ENCODE data around the gene PHKA1. TPM values are rescaled to one million over a fixed set of nuclear protein-coding genes. Genes with fewer than 3 reads are reported as not detected.
"Not testable (repeated sequence)": the region's sequence is repeated elsewhere in the genome, so short reads cannot be mapped to it uniquely, and the experiment has no call there.

Gene PHKA1
- total RNA-seq, 2 donors from 2014 or later = 6.7 to 10.2 TPM

- TF ChIP-seq CTCF (conservative IDR thresholded peaks at IDR 0.05) = no peak
- Histone ChIP-seq H3K4me1 (ENCODE audit: control insufficient read depth, insufficient read depth, low read length) (no peaks in the 10 kb centered on the region), H3K4me3 (ENCODE audit: low read length) (no peak overlapping the region), H3K9me3 (ENCODE audit: control insufficient read depth, low read length) (no peaks in the 10 kb centered on the region), H3K27me3 (ENCODE audit: control insufficient read depth, insufficient read depth, low read length, poor library complexity, severe bottlenecking) (no peaks in the 10 kb centered on the region), H3K27ac (ENCODE audit: low read depth, low read length) (no peak overlapping the region), H3K9ac (ENCODE audit: extremely low read depth, low read length, poor library complexity, severe bottlenecking) (no peak overlapping the region), H3K36me3 (ENCODE audit: control insufficient read depth, insufficient read depth, low read length) (no peaks in the 10 kb centered on the region)
- Mint-ChIP-seq H3K4me1 (no peaks in the 10 kb centered on the region), H3K27ac (no peak overlapping the region), H3K4me3 (no peak overlapping the region), H3K27me3 (ENCODE audit: insufficient read depth) (no peaks in the 10 kb centered on the region), H3K9me3 (peaks cover 39% of the 10 kb centered on the region), H3K36me3 (ENCODE audit: low read depth) (peaks cover 4% of the 10 kb centered on the region)
- DNase-seq = no peak
- WGBS, 2 experiments (ENCODE audit: insufficient coverage in 1 of 2, insufficient read length in 1 of 2) = 100% methylated on average over 1 of the region's 2 CpGs; no CpG with 5 or more reads in 1 of the 2 experiments
Measured at GRCh38 chrX:72604112-72604511, 110.0 kb downstream of the PHKA1 start.

- peaks cover 67% of the 10 kb centered on the region for H3K9me3 Mint-ChIP-seq
- H3K27me3 Mint-ChIP-seq (ENCODE audit: insufficient read depth); H3K4me3 Mint-ChIP-seq: not testable (repeated sequence)
Measured at GRCh38 chrX:72591038-72591437, 123.1 kb downstream of the PHKA1 start.

GRCh38 chrX:72584163-72584562 is 129.9 kb downstream of the PHKA1 start:
- TF ChIP-seq CTCF (conservative IDR thresholded peaks at IDR 0.05) = no peak
- Histone ChIP-seq H3K4me3 (ENCODE audit: low read length) (no peak overlapping the region), H3K27me3 (ENCODE audit: control insufficient read depth, insufficient read depth, low read length, poor library complexity, severe bottlenecking) (no peaks in the 10 kb centered on the region), H3K9me3 (ENCODE audit: control insufficient read depth, low read length) (no peaks in the 10 kb centered on the region), H3K36me3 (ENCODE audit: control insufficient read depth, insufficient read depth, low read length) (no peaks in the 10 kb centered on the region), H3K27ac (ENCODE audit: low read depth, low read length) (no peak overlapping the region), H3K9ac (ENCODE audit: extremely low read depth, low read length, poor library complexity, severe bottlenecking) (no peak overlapping the region), H3K4me1 (ENCODE audit: control insufficient read depth, insufficient read depth, low read length) (no peaks in the 10 kb centered on the region)
- Mint-ChIP-seq H3K27me3 (ENCODE audit: insufficient read depth) (no peaks in the 10 kb centered on the region), H3K9me3 (peaks cover 56% of the 10 kb centered on the region), H3K4me1 (no peaks in the 10 kb centered on the region), H3K27ac (no peak overlapping the region), H3K4me3 (no peak overlapping the region), H3K36me3 (ENCODE audit: low read depth) (peaks cover 13% of the 10 kb centered on the region)
- WGBS, 2 experiments (ENCODE audit: insufficient coverage in 1 of 2, insufficient read length in 1 of 2) = 100% methylated on average over 2 of the region's 3 CpGs; no CpG with 5 or more reads in 1 of the 2 experiments
- DNase-seq = no peak

More at GRCh38 chrX:72591038-72591437, 123.1 kb downstream of the PHKA1 start:
- H3K36me3 Mint-ChIP-seq (ENCODE audit: low read depth); H3K36me3 ChIP-seq (ENCODE audit: control insufficient read depth, insufficient read depth, low read length); H3K4me1 ChIP-seq (ENCODE audit: control insufficient read depth, insufficient read depth, low read length); H3K9ac ChIP-seq (ENCODE audit: extremely low read depth, low read length, poor library complexity, severe bottlenecking); H3K4me1 Mint-ChIP-seq; DNase-seq; H3K4me3 ChIP-seq (ENCODE audit: low read length); H3K27me3 ChIP-seq (ENCODE audit: control insufficient read depth, insufficient read depth, low read length, poor library complexity, severe bottlenecking); H3K27ac Mint-ChIP-seq; H3K27ac ChIP-seq (ENCODE audit: low read depth, low read length); H3K9me3 ChIP-seq (ENCODE audit: control insufficient read depth, low read length): not testable (repeated sequence)
- WGBS, 2 experiments (ENCODE audit: insufficient coverage in 1 of 2, insufficient read length in 1 of 2) = 88% methylated on average over 3 of the region's 4 CpGs; no CpG with 5 or more reads in 1 of the 2 experiments

All from endodermal cell (in vitro differentiated cells).